CD4-positive, alpha-beta T cell (primary cell): ENCODE data around the gene ZP3. TPM values are rescaled to one million over a fixed set of nuclear protein-coding genes. Genes with fewer than 3 reads are reported as not detected.

Experiments used
- ATAC-seq: fragments of 200-7000 bp; cut with Tn5 transposase; one replicate; pipeline ENCODE4 v1.10.0; 2022; ENCODE audit warnings: mild to moderate bottlenecking; ENCODE audit not compliant: poor library complexity
- CTCF ChIA-PET: fragments of 350-600 bp; sonication (Branson Sonifier 250); formaldehyde crosslinking; loops from one replicate; lab custom pipeline; 2021; ENCODE audit warnings: antibody characterized with exemption, inconsistent platforms; lab: Charles Lee
- POLR2A ChIA-PET: fragments of 350-600 bp; sonication (Branson Sonifier 250); formaldehyde crosslinking; loops from one replicate; lab custom pipeline; 2021; ENCODE audit warnings: antibody characterized with exemption, inconsistent platforms; lab: Charles Lee
- DNase-seq, 14 experiments: peaks; one replicate each; pipeline ENCODE4 v3.0.0-alpha.2; 2013 to 2020; ENCODE audit warnings: mixed read lengths in 2 of 14
- H3K27ac ChIP-seq, 2 donors: one replicate each; pipeline versions ENCODE4 v1.5.1 to v1.7.0; 2013; ENCODE audit warnings: low read length in 2 of 2, low read depth in 1 of 2, mild to moderate bottlenecking in 1 of 2
- H3K27me3 ChIP-seq, 2 experiments: 1 replicate in 1 of 2; 2 replicates in 1 of 2; pipeline versions ENCODE4 v1.6.1 to v1.7.0; 2013; ENCODE audit warnings: low read length in 2 of 2, control low read depth in 1 of 2, mild to moderate bottlenecking in 1 of 2, moderate library complexity in 1 of 2; ENCODE audit not compliant: insufficient read depth in 2 of 2, control insufficient read depth in 1 of 2
- H3K36me3 ChIP-seq: one replicate; pipeline ENCODE4 v1.6.1; 2013; ENCODE audit warnings: low read length, control low read depth; ENCODE audit not compliant: insufficient read depth
- H3K4me1 ChIP-seq: one replicate; pipeline ENCODE4 v1.6.1; 2013; ENCODE audit warnings: low read length, control low read depth; ENCODE audit not compliant: insufficient read depth
- H3K4me3 ChIP-seq: one replicate; pipeline ENCODE4 v1.5.1; 2013; ENCODE audit warnings: mild to moderate bottlenecking, low read length, moderate library complexity
- H3K9me3 ChIP-seq, 2 experiments: 1 replicate in 1 of 2; 2 replicates in 1 of 2; pipeline versions ENCODE4 v1.6.1 to v1.7.0; 2013; ENCODE audit warnings: low read length in 2 of 2, mild to moderate bottlenecking in 2 of 2, control low read depth in 1 of 2, moderate library complexity in 1 of 2; ENCODE audit not compliant: control insufficient read depth in 1 of 2, insufficient read depth in 1 of 2
- H3K27ac Mint-ChIP-seq: one replicate; pipeline ENCODE4 v1.8.0; 2020; ENCODE audit warnings: mixed read lengths
- H3K27me3 Mint-ChIP-seq: one replicate; pipeline ENCODE4 v1.8.0; 2021; ENCODE audit warnings: mixed read lengths
- H3K36me3 Mint-ChIP-seq: one replicate; pipeline ENCODE4 v1.8.0; 2021; ENCODE audit warnings: low read depth, mixed read lengths
- H3K4me1 Mint-ChIP-seq: one replicate; pipeline ENCODE4 v1.8.0; 2021; ENCODE audit warnings: low read depth, mixed read lengths
- H3K4me3 Mint-ChIP-seq: one replicate; pipeline ENCODE4 v1.8.0; 2020; ENCODE audit warnings: mild to moderate bottlenecking, mixed read lengths
- H3K9me3 Mint-ChIP-seq: one replicate; pipeline ENCODE4 v1.8.0; 2020; ENCODE audit warnings: mixed read lengths
- intact Hi-C, 2 experiments: fragments of 100-400 bp; cut with DNase I in 1 of 2; cut with micrococcal nuclease in 1 of 2; formaldehyde crosslinking; loops; one replicate each; pipeline versions ENCODE4 v1.15.1 to v1.9.0; 2023 to 2025; cut with DNase I, micrococcal nuclease
- total RNA-seq, 174 experiments: library from RNA in 2 of 174; stranded (reverse) in 2 of 174; gene quantifications; one replicate each; pipeline ENCODE4 v1.2.3 and lab custom pipeline; 2021 to 2026
- TF ChIP-seq, protein P1 (sequence below): fragments of 200-600 bp; IDR thresholded peaks from one replicate; pipeline ENCODE4 v1.8.0; 2022; ENCODE audit warnings: antibody characterized with exemption, mild to moderate bottlenecking

ZP3 gene
- total RNA-seq, 2 experiments from 2014 or later = 3.2 to 7.0 TPM

DNA sequence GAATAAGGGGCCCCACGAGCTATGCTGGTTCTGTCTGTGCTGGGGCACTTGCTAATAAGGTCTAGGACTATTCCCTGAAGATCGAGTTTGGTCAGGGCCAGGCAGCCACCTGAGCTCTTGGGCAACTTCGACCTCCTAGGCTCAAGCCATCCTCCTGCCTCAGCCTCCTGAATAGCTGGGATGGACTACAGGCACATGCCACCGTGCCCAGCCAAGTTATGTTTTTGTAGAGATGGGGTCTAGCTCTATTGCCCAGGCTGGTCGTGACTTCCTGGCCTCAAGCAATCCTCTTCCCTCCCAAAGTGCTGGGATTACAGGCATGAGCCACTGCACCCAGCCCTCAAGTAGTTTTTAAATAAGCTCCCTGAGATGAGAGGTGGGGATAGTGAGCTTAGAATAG, 2.9 kb downstream of the ZP3 start:
- Histone ChIP-seq H3K4me1 (peaks cover 5% of the 10 kb centered on the region), H3K27me3 (peaks cover 0 to 2% of the 10 kb centered on the region in 2 experiments), H3K9me3 (no peaks in the 10 kb centered on the region), H3K36me3 (no peaks in the 10 kb centered on the region), H3K4me3 (no peak overlapping the region), H3K27ac (no peak overlapping the region)
- H3K36me3 Mint-ChIP-seq = no peaks in the 10 kb centered on the region
- no peaks in the 10 kb centered on the region for H3K4me1 Mint-ChIP-seq
- H3K9me3 Mint-ChIP-seq = no peaks in the 10 kb centered on the region
- DNase-seq = no peak
- TF ChIP-seq, protein P1, sequence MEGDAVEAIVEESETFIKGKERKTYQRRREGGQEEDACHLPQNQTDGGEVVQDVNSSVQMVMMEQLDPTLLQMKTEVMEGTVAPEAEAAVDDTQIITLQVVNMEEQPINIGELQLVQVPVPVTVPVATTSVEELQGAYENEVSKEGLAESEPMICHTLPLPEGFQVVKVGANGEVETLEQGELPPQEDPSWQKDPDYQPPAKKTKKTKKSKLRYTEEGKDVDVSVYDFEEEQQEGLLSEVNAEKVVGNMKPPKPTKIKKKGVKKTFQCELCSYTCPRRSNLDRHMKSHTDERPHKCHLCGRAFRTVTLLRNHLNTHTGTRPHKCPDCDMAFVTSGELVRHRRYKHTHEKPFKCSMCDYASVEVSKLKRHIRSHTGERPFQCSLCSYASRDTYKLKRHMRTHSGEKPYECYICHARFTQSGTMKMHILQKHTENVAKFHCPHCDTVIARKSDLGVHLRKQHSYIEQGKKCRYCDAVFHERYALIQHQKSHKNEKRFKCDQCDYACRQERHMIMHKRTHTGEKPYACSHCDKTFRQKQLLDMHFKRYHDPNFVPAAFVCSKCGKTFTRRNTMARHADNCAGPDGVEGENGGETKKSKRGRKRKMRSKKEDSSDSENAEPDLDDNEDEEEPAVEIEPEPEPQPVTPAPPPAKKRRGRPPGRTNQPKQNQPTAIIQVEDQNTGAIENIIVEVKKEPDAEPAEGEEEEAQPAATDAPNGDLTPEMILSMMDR = no peak
- peaks cover 4% of the 10 kb centered on the region for H3K27me3 Mint-ChIP-seq
- intact Hi-C loops = no loop called here
- no peak overlapping the region for H3K27ac Mint-ChIP-seq
- H3K4me3 Mint-ChIP-seq = no peak overlapping the region
- no peak for ATAC-seq
- ChIA-PET CTCF (no interaction called here), POLR2A (interaction anchor here (0.6 kb wide), 1 partner anchor 42 kb away, joined by 3 read pairs; no protein-coding TSS in a partner anchor)

DNA sequence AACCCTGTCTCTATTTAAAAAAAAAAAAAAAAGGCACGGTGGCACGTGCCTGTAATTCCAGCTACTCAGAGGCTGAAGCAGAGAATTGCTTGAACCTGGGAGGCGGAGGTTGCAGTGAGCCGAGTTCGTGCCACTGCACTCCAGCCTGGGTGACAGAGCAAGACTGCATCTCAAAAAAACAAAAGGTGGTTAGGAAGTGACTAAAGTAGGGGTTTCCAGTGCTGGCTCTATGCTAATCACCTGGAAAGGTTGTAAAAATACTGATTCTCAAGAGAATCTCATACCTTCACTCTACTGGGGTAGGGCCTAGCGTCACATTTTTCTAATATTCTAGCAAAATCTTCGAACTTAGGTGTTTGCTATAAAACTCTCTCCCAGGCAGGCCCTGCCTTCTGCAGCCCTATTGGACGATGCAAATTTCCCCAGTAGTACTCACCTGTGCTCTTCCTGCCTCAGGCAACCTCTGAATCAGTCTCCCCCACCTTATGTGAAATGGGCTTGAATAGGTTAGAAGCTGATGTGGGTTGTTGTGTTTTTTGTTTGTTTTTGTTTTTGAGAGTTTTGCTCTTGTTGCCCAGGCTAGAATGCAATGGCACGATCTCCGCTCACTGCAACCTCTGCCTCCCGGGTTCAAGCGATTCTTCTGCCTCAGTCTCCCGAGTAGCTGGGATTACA, 3.5 kb downstream of the ZP3 start:
- intact Hi-C loops = no loop called here
- Mint-ChIP-seq H3K36me3 (no peaks in the 10 kb centered on the region), H3K27me3 (peaks cover 4% of the 10 kb centered on the region), H3K27ac (no peak overlapping the region), H3K9me3 (no peaks in the 10 kb centered on the region), H3K4me3 (no peak overlapping the region), H3K4me1 (no peaks in the 10 kb centered on the region)
- no peak for ATAC-seq
- Histone ChIP-seq H3K4me3 (no peak overlapping the region), H3K4me1 (peaks cover 5% of the 10 kb centered on the region), H3K36me3 (no peaks in the 10 kb centered on the region), H3K9me3 (no peaks in the 10 kb centered on the region), H3K27ac (no peak overlapping the region), H3K27me3 (peaks cover 0 to 2% of the 10 kb centered on the region in 2 experiments)
- DNase-seq = no peak
- ChIA-PET CTCF (no interaction called here), POLR2A (no interaction called here)
- TF ChIP-seq, protein P1 = no peak

DNA sequence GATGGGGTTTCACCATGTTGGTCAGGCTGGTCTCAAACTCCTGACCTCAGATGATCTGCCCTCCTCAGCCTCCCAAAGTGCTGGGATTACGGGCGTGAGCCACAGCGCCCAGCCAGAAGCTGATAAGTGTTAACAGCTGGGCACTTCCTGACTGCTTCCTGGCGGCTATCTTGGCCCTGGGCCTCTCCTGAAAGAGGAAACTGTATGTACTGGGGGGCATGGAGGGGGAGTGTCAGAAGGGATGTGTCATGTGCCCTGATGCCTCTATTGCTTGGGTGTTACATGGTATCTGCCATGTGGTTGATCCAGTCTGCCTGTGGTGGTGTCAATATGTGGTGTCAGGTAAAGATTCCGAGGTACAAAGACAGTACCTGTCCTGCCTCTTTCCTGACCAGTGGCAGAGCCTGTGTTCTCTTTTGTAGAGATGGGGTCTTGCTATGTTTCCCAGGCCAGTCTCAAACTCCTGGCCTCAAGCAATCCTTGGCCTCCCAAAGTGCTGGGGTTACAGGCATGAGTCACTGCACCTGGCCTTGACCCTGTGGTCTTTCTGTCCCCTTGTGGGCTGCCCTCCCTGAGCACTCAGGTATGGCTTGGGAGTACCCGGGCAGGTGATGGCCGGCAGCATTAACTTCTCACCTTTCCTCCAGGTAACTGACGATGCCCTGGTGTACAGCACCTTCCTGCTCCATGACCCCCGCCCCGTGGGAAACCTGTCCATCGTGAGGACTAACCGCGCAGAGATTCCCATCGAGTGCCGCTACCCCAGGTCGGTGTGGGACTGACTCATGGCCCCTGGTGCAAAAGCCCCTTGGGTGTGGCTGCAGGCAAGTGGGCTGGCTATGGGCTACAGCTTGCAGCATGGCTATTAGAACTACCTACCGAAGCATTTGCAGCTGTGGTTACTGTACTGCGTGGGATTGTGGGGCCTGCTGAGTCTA, 4.4 kb downstream of the ZP3 start:
- no peaks in the 10 kb centered on the region for H3K4me1 Mint-ChIP-seq
- H3K27me3 Mint-ChIP-seq = peaks cover under 1% of the 10 kb centered on the region
- H3K4me1 ChIP-seq = peaks cover 5% of the 10 kb centered on the region
- ATAC-seq (no peak), DNase-seq (no peak)
- H3K9me3 ChIP-seq = no peaks in the 10 kb centered on the region
- POLR2A ChIA-PET = no interaction called here
- CTCF ChIA-PET = no interaction called here
- H3K36me3 ChIP-seq = no peaks in the 10 kb centered on the region
- H3K4me3 ChIP-seq = no peak overlapping the region
- peaks cover 0 to 2% of the 10 kb centered on the region in 2 experiments for H3K27me3 ChIP-seq
- intact Hi-C loops = no loop called here
- H3K9me3 Mint-ChIP-seq = no peaks in the 10 kb centered on the region
- no peaks in the 10 kb centered on the region for H3K36me3 Mint-ChIP-seq
- no peak overlapping the region for H3K27ac Mint-ChIP-seq
- TF ChIP-seq, protein P1 = no peak
- no peak overlapping the region for H3K27ac ChIP-seq
- no peak overlapping the region for H3K4me3 Mint-ChIP-seq
